HG03060 (cell line): Measurements from ENCODE around the gene MASTL.
"Not testable (repeated sequence)": the region's sequence is repeated elsewhere in the genome, so short reads cannot be mapped to it uniquely, and the experiment has no call there.

Experiments used
- ATAC-seq: cut with Tn5 transposase; IDR thresholded peaks from one replicate; pipeline ENCODE4 v1.9.1; 2021; ENCODE audit warnings: low read depth, moderate number of reproducible peaks; ENCODE audit not compliant: unreplicated experiment

Gene MASTL

DNA sequence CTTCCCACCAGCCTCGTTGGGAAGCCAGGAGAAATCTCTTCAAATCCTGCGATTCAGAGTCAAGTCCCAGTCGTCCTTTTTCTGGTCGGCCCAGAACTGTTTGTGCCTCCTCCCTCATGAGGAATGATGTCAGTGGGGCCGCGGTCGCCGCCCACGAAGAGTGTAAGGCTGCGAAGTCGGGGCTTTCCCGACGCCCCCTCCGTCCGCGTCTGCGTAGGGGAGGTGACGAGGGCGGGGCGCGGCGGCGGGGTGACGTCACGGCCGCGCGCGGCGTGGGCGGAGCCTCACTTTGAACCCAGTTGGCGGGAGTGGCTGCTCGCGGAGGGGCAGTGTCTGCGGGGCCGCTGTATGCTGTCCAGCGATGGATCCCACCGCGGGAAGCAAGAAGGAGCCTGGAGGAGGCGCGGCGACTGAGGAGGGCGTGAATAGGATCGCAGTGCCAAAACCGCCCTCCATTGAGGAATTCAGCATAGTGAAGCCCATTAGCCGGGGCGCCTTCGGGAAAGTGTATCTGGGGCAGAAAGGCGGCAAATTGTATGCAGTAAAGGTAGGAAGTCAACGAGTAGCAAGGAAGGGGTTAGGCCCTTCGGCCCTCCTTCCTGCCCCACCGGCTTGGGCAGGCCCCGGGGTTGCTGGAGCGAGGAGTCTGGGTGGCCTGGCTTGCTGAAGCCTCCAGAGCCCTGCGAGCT, at the start of gene MASTL:
Gene MASTL (plus strand): TSS at position 287 of the 689 bp plus-strand sequence. CDS start 75 bp downstream, at position 362.
- ATAC-seq: peak; percentile 57

- ATAC-seq: no peak
Observed at GRCh38 chr10:27108165-27108564, 47.0 kb upstream of the MASTL start.

DNA sequence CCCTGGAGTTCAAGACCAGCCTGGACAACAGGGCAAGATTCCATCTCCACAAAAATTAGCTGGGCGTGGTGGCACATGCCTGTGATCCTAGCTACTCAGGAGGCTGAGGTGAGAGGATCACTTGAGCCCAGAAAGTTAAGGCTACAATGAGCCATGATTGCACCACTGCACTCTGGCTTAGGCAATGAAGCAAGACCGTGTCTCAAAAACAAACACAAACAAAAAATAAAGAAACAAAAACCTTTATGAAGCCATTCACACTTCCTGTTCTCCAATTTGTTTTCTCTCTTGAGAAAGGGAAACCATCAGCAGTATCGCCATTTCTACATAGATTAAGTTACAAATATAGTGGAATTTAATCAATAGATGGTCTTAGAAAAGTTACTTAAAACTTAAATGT, 20.8 kb upstream of the MASTL start:
- ATAC-seq: no peak

- ATAC-seq: no peak
Observed at GRCh38 chr10:27138277-27138676, 16.9 kb upstream of the MASTL start.

DNA sequence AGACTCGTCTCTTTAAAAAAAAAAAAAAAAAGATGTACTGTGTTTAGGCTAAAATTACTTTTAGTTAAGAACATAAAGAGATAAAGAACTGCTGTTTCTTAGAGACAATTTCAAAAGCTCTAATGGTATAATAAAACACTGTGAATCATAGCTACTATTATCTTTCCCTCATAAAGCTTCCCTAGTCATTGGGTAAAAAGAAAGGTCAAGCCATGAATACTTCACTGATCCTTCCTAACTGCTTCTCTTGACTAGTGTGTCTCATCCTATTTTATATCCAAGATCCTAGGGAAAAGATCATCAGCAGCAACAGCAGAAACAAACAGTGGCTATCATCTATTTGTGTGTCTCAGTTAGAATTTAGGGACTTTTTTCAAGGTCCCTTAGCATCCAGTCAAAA, 11.5 kb upstream of the MASTL start:
- ATAC-seq: no peak

GRCh38 chr10:27145937-27146336, 9.2 kb upstream of the MASTL start:
- no peak for ATAC-seq

DNA sequence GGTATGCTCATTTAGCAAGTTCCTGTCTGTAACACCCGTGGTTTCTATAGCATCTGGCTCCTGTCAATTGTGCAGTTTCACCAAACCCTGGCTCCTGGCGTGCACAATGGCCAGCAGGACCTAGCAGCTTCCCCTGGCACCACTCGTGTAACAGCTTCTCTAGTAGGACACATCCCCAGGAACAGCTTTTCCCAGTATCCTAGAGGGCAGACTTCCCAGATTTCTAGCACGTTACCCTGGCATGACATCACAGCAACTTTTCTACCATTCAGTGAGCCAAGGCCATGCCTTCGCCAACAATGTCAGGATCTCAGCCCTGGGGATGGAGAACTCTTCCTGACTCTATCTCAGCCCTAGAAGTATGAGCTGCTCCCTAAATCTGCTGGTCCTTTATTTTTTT, 7.5 kb upstream of the MASTL start:
- ATAC-seq: no peak

DNA sequence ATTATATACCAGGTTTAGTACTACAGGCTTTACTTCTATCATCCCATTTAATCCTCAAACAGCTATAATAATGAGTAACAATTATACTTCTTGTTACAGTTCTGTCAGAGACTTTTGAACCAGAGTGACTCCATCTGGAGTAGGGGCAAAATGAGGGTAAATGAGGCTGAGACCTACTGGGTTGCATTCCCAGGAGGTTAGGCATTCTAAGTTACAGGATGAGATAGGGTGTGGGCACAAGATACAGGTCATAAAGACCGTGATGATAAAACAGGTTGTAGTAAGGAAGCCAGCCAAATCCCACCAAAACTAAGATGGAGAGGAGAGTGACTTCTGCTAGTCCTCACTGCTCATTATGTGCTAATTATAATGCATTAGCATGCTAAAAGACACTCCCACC, 4.9 kb upstream of the MASTL start:
- ATAC-seq: no peak

DNA sequence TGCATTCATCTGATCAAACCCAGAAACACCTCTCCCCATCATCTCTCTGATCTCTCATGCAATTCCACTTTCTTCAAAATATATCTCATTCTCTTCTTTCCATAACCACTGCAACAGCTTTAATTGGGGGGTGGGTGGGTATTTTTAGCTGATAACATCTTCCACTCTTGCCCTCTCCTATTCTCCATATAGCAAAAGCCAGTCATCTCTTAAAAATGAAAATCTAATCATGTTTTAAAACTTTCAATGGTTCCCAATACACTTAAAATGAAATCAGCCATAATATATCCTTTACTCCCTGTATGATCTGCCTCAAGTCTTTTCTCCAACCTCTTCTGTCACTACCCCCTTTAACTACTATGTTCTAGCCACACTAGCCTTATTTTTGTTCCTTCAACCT, 2.5 kb upstream of the MASTL start:
- ATAC-seq: no peak

DNA sequence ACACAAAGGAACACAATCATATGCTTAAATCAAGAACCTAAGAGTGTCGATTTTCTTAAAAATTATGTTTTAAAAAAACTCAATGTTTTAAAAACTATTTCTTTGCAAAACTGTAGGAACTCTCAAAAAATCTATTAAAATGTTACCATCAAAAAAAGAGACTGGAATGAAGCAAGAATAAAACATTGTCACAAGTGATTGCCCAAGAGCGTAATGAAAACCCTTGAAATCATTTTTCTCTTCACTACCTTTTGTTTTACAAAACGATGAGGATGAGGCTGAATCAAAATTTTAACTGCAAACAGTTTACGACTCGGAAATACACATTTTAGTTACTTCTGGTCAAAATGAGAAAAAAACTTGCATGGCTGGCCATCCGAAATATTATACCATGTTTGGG, 1.8 kb upstream of the MASTL start:
- ATAC-seq: no peak

DNA sequence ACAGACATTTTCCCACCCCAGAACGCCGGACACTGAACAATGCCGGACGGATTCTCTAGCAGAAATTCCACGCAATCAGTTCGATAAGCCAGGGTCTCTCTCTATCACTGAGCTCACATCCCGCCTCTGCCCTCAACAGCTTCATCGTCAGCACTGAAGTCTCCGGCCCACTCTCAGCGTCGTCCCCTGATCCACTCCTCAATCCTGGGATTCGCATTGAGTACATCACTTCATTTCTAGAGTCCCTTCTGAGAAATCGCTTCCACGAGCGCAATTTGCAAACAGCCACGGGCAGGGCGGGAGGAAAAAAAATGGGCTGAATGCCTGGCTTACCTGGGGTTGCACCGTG, 1.3 kb upstream of the MASTL start:
- ATAC-seq: no peak

DNA sequence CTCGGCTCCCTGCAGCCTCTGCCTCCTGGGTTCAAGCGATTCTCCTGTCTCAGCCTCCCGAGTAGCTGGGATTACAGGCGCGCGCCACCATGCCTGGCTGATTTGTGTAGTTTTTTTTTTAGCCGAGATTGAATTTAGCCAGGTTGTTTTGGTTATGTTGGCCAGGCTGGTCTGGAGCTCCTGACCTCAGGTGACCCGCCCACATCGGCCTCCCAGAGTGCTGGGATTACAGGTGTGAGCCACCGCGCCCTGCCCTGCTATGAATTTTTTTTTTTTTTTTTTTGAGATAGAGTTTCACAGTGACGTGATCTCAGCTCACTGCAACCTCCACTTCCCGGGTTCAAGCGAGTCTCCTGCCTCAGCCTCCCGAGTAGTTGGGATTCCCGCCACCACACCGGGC, 1.4 kb downstream of the MASTL start:
- ATAC-seq: not testable (repeated sequence)

- no peak for ATAC-seq
Observed at GRCh38 chr10:27157150-27157549, 2.0 kb downstream of the MASTL start.

DNA sequence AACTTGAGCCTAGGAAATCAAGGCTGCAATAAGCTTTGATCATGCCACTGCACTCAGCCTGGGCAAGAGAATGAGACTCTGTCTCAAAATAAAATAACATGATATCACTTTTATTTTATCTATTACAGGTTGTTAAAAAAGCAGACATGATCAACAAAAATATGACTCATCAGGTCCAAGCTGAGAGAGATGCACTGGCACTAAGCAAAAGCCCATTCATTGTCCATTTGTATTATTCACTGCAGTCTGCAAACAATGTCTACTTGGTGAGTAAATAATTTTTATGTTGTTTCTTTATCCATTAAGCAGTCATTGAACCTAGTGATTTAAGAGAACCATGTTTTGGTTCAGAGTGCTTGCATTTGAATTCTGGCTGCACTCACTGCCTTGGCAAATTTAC, 3.3 kb downstream of the MASTL start:
- ATAC-seq: no peak

GRCh38 chr10:27169849-27170248, 14.7 kb downstream of the MASTL start:
- no peak for ATAC-seq

- ATAC-seq: no peak
Observed at GRCh38 chr10:27188259-27188658, 33.1 kb downstream of the MASTL start.

DNA sequence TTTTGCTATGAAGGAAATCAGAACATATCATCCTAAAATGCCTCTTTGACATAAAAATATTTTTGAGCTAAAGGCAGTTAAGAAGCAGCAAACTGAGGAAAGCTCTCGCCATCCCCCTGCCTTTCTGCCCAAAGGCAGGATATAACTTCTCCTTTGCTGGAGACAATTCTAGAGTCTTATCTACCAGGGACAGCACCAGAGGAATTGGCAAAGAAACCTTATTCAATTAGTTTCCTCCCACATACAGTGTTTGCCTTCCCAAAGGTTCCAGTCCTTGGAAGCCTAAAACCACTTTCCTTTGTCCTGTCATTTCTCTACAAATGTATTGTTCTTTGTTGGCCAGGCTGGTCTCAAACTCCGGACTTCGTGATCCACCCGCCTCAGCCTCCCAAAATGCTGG, 33.7 kb downstream of the MASTL start:
- no peak for ATAC-seq

GRCh38 chr10:27190508-27190907, 35.4 kb downstream of the MASTL start:
- ATAC-seq: no peak

DNA sequence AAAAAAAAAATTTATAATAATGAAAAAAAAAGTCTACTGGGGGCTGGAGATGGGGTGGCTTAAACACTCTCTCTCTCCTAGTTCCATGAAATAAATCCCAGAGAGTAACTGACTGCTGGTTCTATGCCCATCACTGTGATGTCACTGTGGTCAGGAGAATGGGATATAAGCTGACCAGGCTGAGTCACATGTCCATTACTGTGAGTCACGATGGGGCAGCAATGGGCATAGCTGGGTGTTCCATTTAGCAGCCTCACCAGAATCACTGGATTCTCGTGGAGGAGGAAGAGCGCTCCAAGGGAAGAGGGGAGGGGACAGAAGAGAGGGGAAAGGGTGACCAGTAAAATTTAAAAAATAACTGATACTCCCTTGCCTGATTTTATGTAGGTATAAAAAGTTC, 37.1 kb downstream of the MASTL start:
- no peak for ATAC-seq

DNA sequence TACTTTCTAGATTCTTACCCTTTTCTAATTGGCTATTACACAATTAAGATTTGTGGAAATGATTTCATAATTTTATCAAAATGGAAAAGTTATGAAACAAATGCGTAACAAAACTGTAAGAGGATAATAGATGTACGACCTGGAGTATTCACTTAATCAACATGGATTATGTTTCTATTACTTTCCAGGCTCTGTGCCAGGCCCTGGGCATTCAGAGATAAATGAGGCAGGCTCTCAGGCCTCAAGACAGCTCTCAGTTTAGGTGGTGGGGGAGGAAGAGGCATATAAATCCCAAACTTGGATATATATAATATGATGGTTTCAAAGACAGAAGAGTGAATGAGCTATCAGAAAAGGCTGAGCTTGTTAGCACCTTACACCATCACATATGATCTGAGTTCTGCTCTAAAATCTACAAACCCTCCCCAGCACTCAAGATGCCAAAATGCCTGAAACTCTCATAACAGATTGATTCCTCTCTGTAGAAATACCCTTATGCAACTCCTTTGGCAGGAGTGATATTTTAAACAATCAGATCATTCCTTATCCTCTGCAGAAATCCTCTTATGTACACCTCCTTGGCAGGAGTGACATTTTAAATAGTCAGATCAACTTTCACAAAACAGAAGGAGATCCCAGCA, 42.9 kb downstream of the MASTL start:
- no peak for ATAC-seq

DNA sequence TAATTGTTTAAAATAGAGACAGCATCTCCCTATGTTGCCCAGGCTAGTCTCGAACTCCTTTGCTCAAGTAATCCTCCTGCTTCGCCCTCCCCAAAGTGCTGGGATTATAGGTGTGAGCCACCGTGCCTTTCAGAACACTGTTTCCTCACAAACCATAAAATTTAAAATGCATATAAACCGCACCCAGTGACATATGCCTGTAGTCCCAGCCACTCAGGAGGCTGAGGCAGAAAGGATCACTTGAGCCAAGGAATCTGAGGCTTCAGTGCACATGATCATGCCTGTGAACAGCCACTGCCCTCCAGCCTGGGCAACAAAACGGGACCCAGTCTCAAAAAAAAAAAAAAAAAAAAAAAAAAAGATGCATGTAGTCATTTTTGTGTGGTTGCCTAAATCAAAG, 48.7 kb downstream of the MASTL start:
- no peak for ATAC-seq

DNA sequence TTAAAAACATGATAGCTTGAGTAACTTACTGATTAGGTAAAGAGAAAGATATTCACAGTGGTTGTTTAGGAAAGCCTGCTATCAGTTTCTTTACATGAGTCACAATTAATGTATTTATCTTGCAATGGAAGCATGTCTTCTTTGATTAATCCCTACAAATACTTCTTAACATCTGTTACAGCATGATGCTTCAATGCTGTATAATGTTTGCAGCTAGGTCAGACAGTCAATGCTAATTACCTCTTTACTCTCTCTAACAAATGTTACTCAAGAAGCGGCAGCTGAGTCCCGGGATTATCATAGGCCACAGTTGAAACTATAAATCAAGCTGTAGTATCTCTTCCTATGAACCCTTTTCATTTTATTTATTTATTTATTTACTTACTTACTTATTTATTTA, 52.2 kb downstream of the MASTL start:
- ATAC-seq: no peak

- ATAC-seq: no peak
Observed at GRCh38 chr10:27223964-27224363, 68.8 kb downstream of the MASTL start.
